Stimulated activated CD8-positive, alpha-beta memory T cell treated with anti-CD3 and anti-CD28 coated beads, Interleukin-12 subunit alpha, Interleukin-12 subunit beta, amount 100 ng/mL, for 24 hours (primary cell): Measurements from ENCODE around the gene NKD1.

Source experiments
- DNase-seq: peaks from one replicate; pipeline ENCODE4 v3.0.0-alpha.2; 2020; ENCODE audit errors: extremely low read depth

NKD1 gene

DNA sequence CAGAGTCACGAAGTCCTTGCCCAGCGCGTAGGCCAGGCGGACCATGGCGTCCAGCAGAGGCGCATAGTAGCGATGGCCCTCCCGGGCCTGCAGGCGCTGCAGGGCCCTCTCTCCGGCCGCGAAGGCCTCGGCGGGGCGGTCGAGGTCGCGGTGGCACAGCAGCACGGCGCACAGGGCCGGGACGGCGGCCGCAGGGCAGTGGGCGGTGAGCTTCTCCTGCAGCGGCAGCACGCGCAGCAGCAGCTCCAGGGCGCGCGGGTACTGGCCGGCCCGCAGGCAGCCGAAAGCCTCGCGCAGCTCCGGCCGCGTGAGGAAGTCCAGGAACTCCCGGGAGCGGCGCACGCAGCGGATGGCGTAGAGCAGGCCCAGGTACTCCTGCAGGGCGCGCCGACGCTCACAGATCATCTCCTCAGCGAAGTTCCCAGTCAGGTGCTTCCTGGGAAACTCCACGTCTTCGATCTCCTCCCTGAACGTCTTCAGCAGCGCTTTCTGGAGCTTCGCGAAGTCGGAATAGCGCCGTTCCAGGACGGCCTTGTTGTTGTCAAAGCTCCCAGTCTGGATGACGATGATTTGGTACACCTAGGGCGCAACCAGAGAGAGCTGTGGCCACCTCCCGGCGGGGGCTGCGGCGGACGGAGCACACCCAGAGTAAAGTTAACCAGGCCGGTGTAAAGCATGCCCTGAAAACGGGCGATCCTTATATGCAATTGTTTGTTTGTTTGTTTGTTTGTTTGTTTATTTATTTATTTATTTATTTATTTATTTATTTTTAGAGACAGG is 125.5 kb downstream of the NKD1 start:
- no peak for DNase-seq

- no peak for DNase-seq
These were observed 126.6 kb downstream of the NKD1 start for GRCh38 chr16:50674831-50675230.

DNA sequence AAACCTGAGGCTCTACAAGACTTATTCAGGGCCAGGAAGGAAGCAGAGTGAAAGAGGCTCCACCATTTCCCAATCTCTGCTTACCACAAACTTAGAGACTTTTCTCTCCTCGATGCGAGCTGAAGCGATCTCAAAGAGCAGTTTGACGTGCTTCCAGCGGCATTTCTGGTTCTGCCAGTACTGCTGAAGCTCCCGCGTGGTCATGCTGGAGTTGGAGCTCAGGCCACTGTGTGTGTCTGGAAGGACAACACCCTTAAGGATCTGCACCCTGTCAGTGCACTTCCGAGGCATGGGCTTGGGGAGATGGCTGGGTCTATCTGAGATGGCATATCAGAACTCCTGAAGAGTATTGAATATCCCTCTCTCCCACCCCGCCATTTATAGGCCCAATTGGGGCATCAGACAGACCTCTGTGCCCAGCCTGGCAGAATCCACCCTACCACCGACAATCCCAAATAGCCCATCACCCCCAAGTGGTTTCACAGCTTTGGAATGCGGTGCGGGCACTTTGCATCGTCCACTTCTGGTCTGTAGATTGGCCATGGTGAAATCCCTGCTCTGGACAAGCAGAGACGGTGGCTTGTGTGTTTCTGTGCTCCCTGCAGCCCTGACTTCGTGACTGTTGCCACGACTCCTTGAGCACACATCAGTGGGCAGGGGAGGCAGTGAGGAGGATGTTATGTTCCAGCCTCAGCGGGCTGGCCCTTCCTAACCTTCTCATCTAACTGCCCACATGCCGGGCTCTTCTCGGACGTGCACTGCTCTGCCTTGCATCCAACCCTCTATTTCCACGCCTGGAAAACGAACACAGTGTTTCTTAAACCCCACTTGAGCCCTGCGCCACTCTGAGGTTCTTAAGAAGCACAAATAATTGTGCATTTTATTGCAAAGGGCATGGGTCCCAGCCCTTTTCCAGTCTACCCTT is 127.8 kb downstream of the NKD1 start:
- DNase-seq: no peak

- DNase-seq: no peak
These were observed 128.6 kb downstream of the NKD1 start for GRCh38 chr16:50676684-50677225.

- no peak for DNase-seq
These were observed 129.2 kb downstream of the NKD1 start for GRCh38 chr16:50677351-50677750.

DNA sequence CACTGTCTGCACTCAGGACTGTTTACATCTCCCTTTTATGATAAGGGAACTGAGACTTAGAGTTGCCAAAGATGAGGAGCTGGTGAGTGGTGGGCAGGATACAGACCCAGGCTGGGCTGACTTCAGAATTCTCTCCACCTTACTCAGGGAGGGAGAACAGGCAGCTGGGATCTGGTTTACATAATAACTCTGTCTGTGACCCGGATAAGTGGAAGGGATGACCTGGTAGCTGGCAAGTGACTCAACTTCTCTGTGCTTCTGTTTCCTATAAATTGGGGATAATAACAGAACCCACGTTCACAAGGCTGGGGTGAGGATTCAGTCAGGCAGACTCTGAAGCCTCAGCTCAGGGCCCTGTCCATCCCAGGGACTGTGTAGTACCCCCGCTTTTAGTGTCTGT is 130.3 kb downstream of the NKD1 start:
- DNase-seq: no peak

- DNase-seq: no peak
These were observed 131.1 kb downstream of the NKD1 start for GRCh38 chr16:50679266-50679665.

DNA sequence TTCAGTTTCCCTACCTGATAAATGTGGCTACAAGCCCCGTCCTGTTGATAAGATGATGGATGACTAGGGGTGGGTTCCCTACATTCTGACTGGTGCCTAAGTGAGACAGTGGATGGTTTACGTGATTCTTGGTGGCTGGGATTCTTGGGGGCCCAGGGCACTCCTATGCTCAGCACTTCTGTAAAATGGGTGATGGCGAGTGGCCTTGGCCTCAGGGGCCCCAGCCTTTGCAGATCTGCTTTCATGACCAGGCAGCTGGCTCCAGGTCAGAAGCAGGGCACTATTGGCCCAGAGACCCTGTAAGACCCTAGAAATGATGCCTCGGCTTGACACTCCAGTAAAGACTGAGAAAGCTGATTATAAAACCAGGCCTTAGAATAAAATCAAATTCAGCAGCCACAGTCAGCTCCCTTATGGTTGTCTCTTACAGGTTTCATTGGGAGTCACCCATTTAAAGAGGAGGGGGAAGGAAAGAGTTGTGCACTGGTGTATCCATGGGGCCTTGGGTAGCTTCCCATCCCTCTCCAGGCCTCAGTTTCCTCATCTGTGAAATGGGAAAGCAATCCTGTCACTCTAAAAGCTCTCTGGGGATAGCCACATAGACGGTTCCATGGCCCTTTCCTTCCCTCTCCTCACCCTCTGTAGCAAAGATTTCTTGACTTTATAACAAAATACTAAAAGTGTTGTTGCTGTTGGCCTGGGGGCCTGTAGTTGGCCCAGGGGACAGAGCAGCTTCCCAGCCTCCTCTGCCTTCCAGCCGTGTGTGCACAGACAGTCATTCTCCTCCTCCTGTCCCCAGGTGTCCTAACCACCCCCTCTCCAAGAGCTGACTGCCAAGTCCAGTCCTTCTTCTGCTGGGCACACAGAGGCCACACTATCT is 131.7 kb downstream of the NKD1 start:
- DNase-seq: no peak

GRCh38 chr16:50680556-50680893 is 132.3 kb downstream of the NKD1 start:
- DNase-seq: no peak

GRCh38 chr16:50681021-50681885 is 133.1 kb downstream of the NKD1 start, which contains the start of gene SNX20:
Gene SNX20 (minus strand): TSS chr16:50681312. CDS start chr16:50677526, 3,786 bp downstream.
- DNase-seq: no peak

- DNase-seq: no peak
These were observed 135.6 kb downstream of the NKD1 start for GRCh38 chr16:50683689-50684374.

DNA sequence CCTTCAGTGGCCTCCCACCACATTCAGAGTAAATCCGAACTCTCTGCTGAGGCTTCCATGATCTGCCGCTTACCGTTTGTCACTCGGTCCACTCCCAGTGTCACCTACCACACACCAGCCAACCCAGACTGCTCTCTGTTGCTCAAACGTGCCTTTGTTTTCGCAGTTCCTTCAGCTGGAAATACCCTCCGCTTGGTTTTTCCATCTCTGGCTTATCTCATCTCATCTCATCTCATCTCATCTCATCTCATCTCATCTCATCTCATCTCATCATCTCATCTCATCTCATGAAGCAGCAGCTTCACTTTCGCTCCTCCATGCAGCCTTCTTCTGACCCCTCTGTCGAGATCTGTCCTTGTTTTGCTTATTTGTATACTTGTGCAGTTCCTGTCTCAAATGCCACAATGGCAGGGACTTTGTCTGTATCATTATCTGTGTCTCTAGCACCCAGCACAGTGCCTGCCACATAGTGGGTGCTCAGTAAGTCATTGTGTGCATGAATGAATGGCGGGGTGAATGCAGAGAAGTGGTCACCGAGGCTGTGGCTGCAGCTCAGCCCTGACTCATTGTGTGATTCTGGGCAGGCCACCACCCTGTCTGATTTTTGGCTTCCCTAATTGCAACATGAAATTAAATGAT is 136.7 kb downstream of the NKD1 start:
- DNase-seq: no peak

DNA sequence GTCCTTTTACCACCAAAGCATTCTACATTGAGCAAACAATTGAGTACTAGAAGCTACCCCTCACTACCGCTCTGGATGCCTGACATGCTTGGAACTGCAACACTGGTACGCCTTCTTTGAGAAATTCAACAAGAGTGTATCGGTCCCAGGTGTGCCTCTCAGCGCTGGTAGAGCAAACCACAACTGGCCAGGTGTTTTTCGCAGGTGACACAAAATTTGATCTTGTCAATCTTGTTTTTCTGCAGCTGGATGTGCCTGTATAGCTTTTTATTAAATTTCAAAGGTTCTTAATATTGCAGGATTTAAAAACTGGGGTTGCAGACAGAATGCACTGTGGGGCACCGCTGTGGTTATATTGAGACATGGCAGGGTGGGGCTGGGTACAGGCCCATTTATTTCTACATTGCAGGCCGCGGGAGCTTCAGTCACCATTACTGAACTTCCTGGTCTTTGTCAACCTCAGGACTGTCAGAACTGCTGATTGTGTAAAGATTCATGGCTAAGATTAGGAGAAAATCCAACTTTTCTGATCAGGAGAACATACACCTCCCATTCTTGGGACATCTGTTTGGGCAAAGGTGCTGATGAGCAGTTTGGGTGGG is 137.4 kb downstream of the NKD1 start:
- no peak for DNase-seq

DNA sequence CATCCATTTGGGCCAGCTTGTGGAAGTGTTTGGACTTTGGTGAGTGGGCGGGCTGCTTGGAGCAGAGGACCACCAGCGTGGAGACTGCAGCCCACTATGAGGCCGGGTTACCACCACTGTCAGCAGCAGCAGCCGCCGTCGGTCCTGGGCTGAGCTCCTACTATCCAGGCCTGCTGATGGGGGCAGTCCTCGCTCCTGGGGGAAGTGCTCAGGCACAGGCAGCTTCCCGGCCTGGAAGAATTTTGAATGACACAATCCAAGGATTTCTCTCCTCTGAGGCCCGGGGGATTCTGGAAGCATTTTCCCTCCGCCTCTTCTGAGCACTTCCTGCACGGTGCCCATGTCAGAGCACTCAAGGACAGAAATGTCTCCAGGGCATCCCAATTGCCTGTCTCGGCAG is 139.9 kb downstream of the NKD1 start:
- no peak for DNase-seq

DNA sequence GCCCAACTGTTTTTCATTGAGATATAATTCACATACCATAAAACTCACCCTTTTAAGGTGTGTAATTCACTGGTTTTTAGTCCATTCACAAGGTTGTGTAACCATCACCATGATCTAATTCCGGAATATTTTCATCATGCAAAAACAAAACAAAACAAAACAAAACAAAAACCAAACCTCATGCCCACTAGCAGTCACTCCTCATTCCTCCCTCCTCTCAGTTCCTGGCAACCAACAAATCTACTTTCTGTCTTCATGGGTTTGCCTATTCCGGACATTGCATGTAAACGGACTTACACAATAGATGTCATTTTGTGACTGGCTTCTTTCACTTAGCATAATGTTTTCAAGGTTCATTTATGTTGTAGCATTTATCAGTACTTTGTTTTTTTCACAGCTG is 140.7 kb downstream of the NKD1 start:
- no peak for DNase-seq

- no peak for DNase-seq
These were observed 142.0 kb downstream of the NKD1 start for GRCh38 chr16:50690177-50690576.

- no peak for DNase-seq
These were observed 144.4 kb downstream of the NKD1 start for GRCh38 chr16:50692644-50692998.

- DNase-seq: no peak
These were observed 145.0 kb downstream of the NKD1 start, which contains the start of gene NOD2 for GRCh38 chr16:50692999-50693781. Gene NOD2 (plus strand): TSS chr16:50693606. CDS start chr16:50699496, 5,890 bp downstream.
